ENCODE data around the gene CALHM2.

DNA sequence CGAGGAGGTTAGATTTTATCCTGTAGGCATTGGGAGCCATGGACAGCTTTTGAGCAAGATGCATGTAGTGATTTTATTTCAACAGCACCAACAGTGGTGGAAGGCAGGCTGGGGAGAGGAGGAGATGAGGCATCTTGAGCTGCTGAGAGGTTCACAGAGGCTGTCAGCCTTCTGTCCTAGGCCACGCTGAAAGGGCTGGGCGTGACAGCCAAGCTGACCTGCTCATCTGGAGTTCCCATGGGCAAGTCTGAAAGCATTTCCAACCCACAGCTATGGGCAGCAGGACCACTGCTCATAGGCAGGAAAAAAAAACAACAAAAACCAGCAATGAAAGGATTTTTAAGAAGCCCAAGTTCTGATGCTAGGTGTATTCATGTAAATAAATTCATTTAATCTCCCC is 49.0 kb upstream of the CALHM2 start:
- TF ChIP-seq POLR2AphosphoS5 (IDR thresholded peaks at IDR 0.05; ENCODE audit: low read depth, low read length) (no peak), TAF1 (IDR thresholded peaks at IDR 0.05; ENCODE audit: borderline replicate concordance, insufficient read depth, low read length) (no peak), SIN3A (IDR thresholded peaks at IDR 0.05; ENCODE audit: borderline replicate concordance, insufficient read depth, low read length) (no peak)
- TF ChIP-seq, protein P1, sequence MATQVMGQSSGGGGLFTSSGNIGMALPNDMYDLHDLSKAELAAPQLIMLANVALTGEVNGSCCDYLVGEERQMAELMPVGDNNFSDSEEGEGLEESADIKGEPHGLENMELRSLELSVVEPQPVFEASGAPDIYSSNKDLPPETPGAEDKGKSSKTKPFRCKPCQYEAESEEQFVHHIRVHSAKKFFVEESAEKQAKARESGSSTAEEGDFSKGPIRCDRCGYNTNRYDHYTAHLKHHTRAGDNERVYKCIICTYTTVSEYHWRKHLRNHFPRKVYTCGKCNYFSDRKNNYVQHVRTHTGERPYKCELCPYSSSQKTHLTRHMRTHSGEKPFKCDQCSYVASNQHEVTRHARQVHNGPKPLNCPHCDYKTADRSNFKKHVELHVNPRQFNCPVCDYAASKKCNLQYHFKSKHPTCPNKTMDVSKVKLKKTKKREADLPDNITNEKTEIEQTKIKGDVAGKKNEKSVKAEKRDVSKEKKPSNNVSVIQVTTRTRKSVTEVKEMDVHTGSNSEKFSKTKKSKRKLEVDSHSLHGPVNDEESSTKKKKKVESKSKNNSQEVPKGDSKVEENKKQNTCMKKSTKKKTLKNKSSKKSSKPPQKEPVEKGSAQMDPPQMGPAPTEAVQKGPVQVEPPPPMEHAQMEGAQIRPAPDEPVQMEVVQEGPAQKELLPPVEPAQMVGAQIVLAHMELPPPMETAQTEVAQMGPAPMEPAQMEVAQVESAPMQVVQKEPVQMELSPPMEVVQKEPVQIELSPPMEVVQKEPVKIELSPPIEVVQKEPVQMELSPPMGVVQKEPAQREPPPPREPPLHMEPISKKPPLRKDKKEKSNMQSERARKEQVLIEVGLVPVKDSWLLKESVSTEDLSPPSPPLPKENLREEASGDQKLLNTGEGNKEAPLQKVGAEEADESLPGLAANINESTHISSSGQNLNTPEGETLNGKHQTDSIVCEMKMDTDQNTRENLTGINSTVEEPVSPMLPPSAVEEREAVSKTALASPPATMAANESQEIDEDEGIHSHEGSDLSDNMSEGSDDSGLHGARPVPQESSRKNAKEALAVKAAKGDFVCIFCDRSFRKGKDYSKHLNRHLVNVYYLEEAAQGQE (IDR thresholded peaks at IDR 0.05; ENCODE audit: insufficient read depth in 1 of 2, low read depth in 2 of 2, low read length in 2 of 2) = no peak
